ENCODE results near the gene CLEC3A. TPM values are rescaled to one million over a fixed set of nuclear protein-coding genes. Genes with fewer than 3 reads are reported as not detected.

CLEC3A gene
- polyA plus RNA-seq, 4 donors = 0.04 TPM; not detected in 3

DNA sequence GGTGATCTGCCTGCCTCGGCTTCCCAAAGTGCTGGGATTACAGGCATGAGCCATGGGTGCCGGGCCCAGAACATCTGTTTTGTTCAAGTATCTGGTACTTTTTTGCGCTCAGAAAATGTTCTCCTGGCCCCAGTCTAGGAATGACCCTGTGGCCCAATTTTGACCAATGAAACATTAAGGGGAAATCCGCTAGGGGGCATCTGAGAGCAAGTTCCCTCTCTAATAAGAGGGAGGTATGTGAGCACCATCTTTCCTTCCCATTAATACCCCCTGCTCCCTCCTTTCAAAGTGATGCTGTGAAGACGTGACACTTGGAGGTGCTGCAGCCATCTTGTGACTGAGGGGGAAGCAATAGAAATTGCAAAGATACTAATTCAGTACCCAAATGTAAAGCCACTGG is 16.5 kb upstream of the CLEC3A start:
- no peak for DNase-seq
- no peak overlapping the region for H3K27ac ChIP-seq (ENCODE audit: low read depth in 1 of 3, low read length in 2 of 3)
- H3K36me3 ChIP-seq (ENCODE audit: control insufficient read depth in 3 of 3, insufficient read depth in 2 of 3, low read depth in 1 of 3, low read length in 3 of 3) = no peaks in the 10 kb centered on the region
- no peak for FAIRE-seq
- 73 to 81% (median 75%) methylated on average over 5 of the region's 5 CpGs for WGBS, 3 donors
- peaks cover 0 to 5% (median 0%) of the 10 kb centered on the region in 3 donors for H3K4me1 ChIP-seq (ENCODE audit: control insufficient read depth in 3 of 3, insufficient read depth in 2 of 3, low read depth in 1 of 3, low read length in 2 of 3)
- H3K4me3 ChIP-seq (ENCODE audit: low read depth in 1 of 3, low read length in 3 of 3) = no peak overlapping the region
- no peaks in the 10 kb centered on the region for H3K27me3 ChIP-seq (ENCODE audit: control insufficient read depth in 3 of 3, insufficient read depth in 3 of 3, low read length in 3 of 3)
- peaks cover 0 to 2% of the 10 kb centered on the region in 2 donors for H3K9me3 ChIP-seq (ENCODE audit: control insufficient read depth in 2 of 2, insufficient read depth in 1 of 2, low read depth in 1 of 2, low read length in 1 of 2)

DNA sequence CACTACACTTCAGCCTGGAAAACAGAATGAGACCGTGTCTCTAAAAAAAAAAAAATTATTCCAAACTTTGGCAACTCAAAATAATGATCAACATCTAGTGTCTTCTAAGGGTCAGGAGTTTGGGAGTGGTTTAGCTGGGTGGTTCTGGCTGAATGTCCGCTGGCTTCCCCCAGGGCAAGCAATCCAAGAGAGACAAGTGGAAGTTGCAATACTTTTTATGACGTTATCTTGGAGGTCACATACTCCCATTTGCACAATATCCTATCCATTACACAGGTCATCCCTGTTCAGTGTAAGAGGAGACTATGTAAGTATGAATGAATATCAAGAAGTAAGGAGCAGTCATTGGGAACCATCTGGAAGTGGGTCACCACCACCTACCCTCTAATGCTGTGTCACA is 15.2 kb upstream of the CLEC3A start:
- FAIRE-seq (no peak), DNase-seq (no peak)
- Histone ChIP-seq H3K4me3 (ENCODE audit: low read depth in 1 of 3, low read length in 3 of 3) (no peak overlapping the region), H3K36me3 (ENCODE audit: control insufficient read depth in 3 of 3, insufficient read depth in 2 of 3, low read depth in 1 of 3, low read length in 3 of 3) (no peaks in the 10 kb centered on the region), H3K27ac (ENCODE audit: low read depth in 1 of 3, low read length in 2 of 3) (no peak overlapping the region), H3K4me1 (ENCODE audit: control insufficient read depth in 3 of 3, insufficient read depth in 2 of 3, low read depth in 1 of 3, low read length in 2 of 3) (peaks cover 0 to 5% (median 0%) of the 10 kb centered on the region in 3 donors), H3K27me3 (ENCODE audit: control insufficient read depth in 3 of 3, insufficient read depth in 3 of 3, low read length in 3 of 3) (no peaks in the 10 kb centered on the region), H3K9me3 (ENCODE audit: control insufficient read depth in 2 of 2, insufficient read depth in 1 of 2, low read depth in 1 of 2, low read length in 1 of 2) (peaks cover 0 to 2% of the 10 kb centered on the region in 2 donors)
- 72 to 82% (median 82%) methylated on average over 3 of the region's 3 CpGs for WGBS, 3 donors

DNA sequence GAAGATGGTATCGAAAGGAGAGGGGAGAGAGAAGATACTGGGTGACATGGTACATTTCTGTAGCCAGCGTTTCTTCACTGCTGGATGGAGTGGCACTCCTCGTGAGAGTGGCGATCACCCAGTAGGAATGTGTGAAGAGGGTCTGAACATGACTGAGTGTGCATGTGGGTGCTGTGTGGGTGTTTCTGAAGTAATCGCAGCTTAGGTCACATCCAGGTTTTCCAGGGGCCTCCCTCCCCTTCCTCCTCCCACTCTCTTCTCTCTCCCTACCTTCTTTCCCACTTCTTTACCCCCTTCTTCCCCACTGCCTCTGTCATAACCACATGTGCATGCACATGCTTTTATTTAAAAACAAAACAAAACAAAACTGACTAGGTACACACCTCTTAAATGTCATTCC is 1.8 kb downstream of the CLEC3A start:
- no peak for FAIRE-seq

DNA sequence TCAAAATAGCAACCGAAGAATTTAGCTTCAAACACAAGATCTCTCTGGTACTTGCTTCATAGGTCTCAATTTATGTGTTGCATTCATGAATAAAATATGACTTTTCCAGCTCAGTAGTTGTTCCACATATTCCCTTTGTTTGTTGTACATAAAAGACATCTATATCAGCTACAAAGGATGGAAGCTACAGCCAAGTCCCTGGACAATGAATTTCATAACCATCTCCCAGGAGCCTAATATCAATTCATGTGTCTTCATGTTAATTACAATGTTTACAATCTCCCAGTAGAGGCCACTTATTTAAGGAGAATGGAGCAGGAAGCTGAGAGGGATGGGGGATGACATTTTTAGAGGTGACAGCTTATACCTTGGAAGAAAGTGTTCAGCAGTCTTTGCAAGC is 3.3 kb downstream of the CLEC3A start:
- no peaks in the 10 kb centered on the region for H3K4me1 ChIP-seq (ENCODE audit: control insufficient read depth in 3 of 3, insufficient read depth in 2 of 3, low read depth in 1 of 3, low read length in 2 of 3)
- H3K4me3 ChIP-seq (ENCODE audit: low read depth in 1 of 3, low read length in 3 of 3) = no peak overlapping the region
- no peak overlapping the region for H3K27ac ChIP-seq (ENCODE audit: low read depth in 1 of 3, low read length in 2 of 3)
- no peaks in the 10 kb centered on the region for H3K27me3 ChIP-seq (ENCODE audit: control insufficient read depth in 3 of 3, insufficient read depth in 3 of 3, low read length in 3 of 3)
- H3K36me3 ChIP-seq (ENCODE audit: control insufficient read depth in 3 of 3, insufficient read depth in 2 of 3, low read depth in 1 of 3, low read length in 3 of 3) = no peaks in the 10 kb centered on the region
- 95 to 100% (median 96%) methylated on average over 1 of the region's 1 CpG for WGBS, 3 donors
- FAIRE-seq (no peak), DNase-seq (no peak)
- H3K9me3 ChIP-seq (ENCODE audit: control insufficient read depth in 2 of 2, insufficient read depth in 1 of 2, low read depth in 1 of 2, low read length in 1 of 2) = no peaks in the 10 kb centered on the region

More for the DNA sequence above, 1.8 kb downstream of the CLEC3A start:
- 85 to 91% (median 87%) methylated on average over 5 of the region's 5 CpGs for WGBS, 3 donors
- Histone ChIP-seq H3K4me3 (ENCODE audit: low read depth in 1 of 3, low read length in 3 of 3) (no peak overlapping the region), H3K36me3 (ENCODE audit: control insufficient read depth in 3 of 3, insufficient read depth in 2 of 3, low read depth in 1 of 3, low read length in 3 of 3) (no peaks in the 10 kb centered on the region), H3K27me3 (ENCODE audit: control insufficient read depth in 3 of 3, insufficient read depth in 3 of 3, low read length in 3 of 3) (no peaks in the 10 kb centered on the region), H3K4me1 (ENCODE audit: control insufficient read depth in 3 of 3, insufficient read depth in 2 of 3, low read depth in 1 of 3, low read length in 2 of 3) (no peaks in the 10 kb centered on the region), H3K9me3 (ENCODE audit: control insufficient read depth in 2 of 2, insufficient read depth in 1 of 2, low read depth in 1 of 2, low read length in 1 of 2) (no peaks in the 10 kb centered on the region), H3K27ac (ENCODE audit: low read depth in 1 of 3, low read length in 2 of 3) (no peak overlapping the region)
- DNase-seq = no peak

DNA sequence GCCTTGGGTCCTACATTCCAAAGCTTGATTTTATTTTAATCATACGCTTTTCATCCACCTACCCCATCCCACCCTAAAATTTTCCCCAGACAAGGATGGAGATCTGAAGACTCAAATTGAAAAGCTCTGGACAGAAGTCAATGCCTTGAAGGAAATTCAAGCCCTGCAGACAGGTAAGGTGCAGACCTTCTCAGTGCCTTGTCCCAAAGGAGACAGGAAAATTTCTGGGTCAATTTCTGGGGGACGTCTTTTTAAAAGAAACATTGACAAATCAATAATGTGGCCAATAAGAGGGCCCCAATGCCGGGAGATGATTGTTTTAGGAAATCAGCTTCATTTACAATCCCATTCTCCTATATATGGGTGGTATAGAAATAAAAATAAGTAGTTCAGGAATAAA is 5.7 kb downstream of the CLEC3A start:
- no peak for FAIRE-seq
- Histone ChIP-seq H3K4me1 (ENCODE audit: control insufficient read depth in 3 of 3, insufficient read depth in 2 of 3, low read depth in 1 of 3, low read length in 2 of 3) (no peaks in the 10 kb centered on the region), H3K4me3 (ENCODE audit: low read depth in 1 of 3, low read length in 3 of 3) (no peak overlapping the region), H3K36me3 (ENCODE audit: control insufficient read depth in 3 of 3, insufficient read depth in 2 of 3, low read depth in 1 of 3, low read length in 3 of 3) (no peaks in the 10 kb centered on the region), H3K9me3 (ENCODE audit: control insufficient read depth in 2 of 2, insufficient read depth in 1 of 2, low read depth in 1 of 2, low read length in 1 of 2) (no peaks in the 10 kb centered on the region), H3K27ac (ENCODE audit: low read depth in 1 of 3, low read length in 2 of 3) (no peak overlapping the region), H3K27me3 (ENCODE audit: control insufficient read depth in 3 of 3, insufficient read depth in 3 of 3, low read length in 3 of 3) (no peaks in the 10 kb centered on the region)
- 35 to 47% (median 45%) methylated on average over 3 of the region's 3 CpGs for WGBS, 3 donors
- no peak for DNase-seq

DNA sequence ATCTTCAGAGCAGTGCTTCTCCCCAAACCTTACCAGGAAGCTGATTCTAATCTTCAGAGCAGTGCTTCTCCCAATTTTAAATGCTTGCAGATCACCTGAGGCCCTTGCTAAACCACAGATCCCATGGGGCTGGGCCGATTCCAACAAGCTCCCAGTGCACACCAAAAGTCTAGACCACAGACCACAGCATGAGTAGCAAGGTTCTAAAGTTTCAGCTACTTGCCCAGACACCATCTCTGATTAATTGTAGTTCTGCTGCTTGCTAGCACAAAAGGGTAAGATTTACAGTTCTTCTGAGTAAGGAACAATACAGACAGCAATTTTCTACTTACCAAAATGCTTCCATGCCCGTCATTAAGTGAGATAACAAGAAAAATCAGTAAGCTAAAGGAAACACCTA is 12.2 kb downstream of the CLEC3A start:
- Histone ChIP-seq H3K27me3 (ENCODE audit: control insufficient read depth in 3 of 3, insufficient read depth in 3 of 3, low read length in 3 of 3) (no peaks in the 10 kb centered on the region), H3K4me3 (ENCODE audit: low read depth in 1 of 3, low read length in 3 of 3) (no peak overlapping the region), H3K27ac (ENCODE audit: low read depth in 1 of 3, low read length in 2 of 3) (no peak overlapping the region), H3K4me1 (ENCODE audit: control insufficient read depth in 3 of 3, insufficient read depth in 2 of 3, low read depth in 1 of 3, low read length in 2 of 3) (no peaks in the 10 kb centered on the region), H3K9me3 (ENCODE audit: control insufficient read depth in 2 of 2, insufficient read depth in 1 of 2, low read depth in 1 of 2, low read length in 1 of 2) (no peaks in the 10 kb centered on the region), H3K36me3 (ENCODE audit: control insufficient read depth in 3 of 3, insufficient read depth in 2 of 3, low read depth in 1 of 3, low read length in 3 of 3) (no peaks in the 10 kb centered on the region)
- WGBS, 3 donors = 48 to 59% (median 54%) methylated on average over 2 of the region's 2 CpGs
- no peak for FAIRE-seq
- DNase-seq = no peak

DNA sequence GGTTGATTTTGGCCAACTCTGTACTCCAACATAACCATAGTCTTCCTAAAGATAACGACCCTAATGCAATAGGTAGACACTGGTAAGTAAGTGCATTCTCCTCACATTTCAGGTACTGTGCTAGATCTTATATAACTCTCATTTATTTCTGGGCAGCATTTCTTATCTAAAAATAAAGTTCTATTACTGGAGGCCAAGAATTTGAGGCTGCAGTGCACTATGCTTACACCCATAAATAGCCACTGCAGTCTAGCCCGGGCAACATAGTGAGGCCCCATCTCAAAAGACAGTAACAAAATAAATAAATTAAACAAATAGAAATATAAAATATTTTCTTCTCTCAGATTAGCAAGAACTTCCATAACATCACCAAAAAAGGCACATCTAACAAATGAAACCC is 12.7 kb downstream of the CLEC3A start:
- H3K4me1 ChIP-seq (ENCODE audit: control insufficient read depth in 3 of 3, insufficient read depth in 2 of 3, low read depth in 1 of 3, low read length in 2 of 3) = no peaks in the 10 kb centered on the region
- H3K27ac ChIP-seq (ENCODE audit: low read depth in 1 of 3, low read length in 2 of 3) = no peak overlapping the region
- 62 to 69% (median 65%) methylated on average over 2 of the region's 2 CpGs for WGBS, 3 donors
- H3K27me3 ChIP-seq (ENCODE audit: control insufficient read depth in 3 of 3, insufficient read depth in 3 of 3, low read length in 3 of 3) = peaks cover 0 to 2% (median 0%) of the 10 kb centered on the region in 3 donors
- no peak for FAIRE-seq
- no peak for DNase-seq
- no peaks in the 10 kb centered on the region for H3K36me3 ChIP-seq (ENCODE audit: control insufficient read depth in 3 of 3, insufficient read depth in 2 of 3, low read depth in 1 of 3, low read length in 3 of 3)
- no peaks in the 10 kb centered on the region for H3K9me3 ChIP-seq (ENCODE audit: control insufficient read depth in 2 of 2, insufficient read depth in 1 of 2, low read depth in 1 of 2, low read length in 1 of 2)
- H3K4me3 ChIP-seq (ENCODE audit: low read depth in 1 of 3, low read length in 3 of 3) = no peak overlapping the region

DNA sequence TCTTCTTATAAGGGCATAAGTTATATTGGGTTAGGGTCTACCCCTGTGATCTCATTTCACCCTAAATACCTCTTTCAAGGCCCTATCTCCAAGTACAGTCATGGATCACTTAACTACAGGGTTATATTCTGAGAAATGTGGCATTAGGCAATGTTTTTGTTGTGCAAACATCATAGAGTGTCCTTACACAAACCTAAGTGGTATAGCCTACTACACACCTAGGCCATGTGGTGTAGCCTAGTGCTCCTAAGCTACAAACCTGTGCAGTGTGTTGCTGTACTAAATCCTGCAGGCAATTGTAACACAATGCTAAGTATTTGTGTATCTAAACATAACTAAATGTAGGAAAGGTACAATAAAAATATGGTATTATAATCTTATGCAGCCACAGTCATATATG is 18.0 kb downstream of the CLEC3A start:
- H3K27ac ChIP-seq (ENCODE audit: low read depth in 1 of 3, low read length in 2 of 3) = no peak overlapping the region
- H3K4me1 ChIP-seq (ENCODE audit: control insufficient read depth in 3 of 3, insufficient read depth in 2 of 3, low read depth in 1 of 3, low read length in 2 of 3) = no peaks in the 10 kb centered on the region
- H3K9me3 ChIP-seq (ENCODE audit: control insufficient read depth in 2 of 2, insufficient read depth in 1 of 2, low read depth in 1 of 2, low read length in 1 of 2) = no peaks in the 10 kb centered on the region
- FAIRE-seq (no peak), DNase-seq (no peak)
- H3K27me3 ChIP-seq (ENCODE audit: control insufficient read depth in 3 of 3, insufficient read depth in 3 of 3, low read length in 3 of 3) = peaks cover 0 to 2% (median 0%) of the 10 kb centered on the region in 3 donors
- no peaks in the 10 kb centered on the region for H3K36me3 ChIP-seq (ENCODE audit: control insufficient read depth in 3 of 3, insufficient read depth in 2 of 3, low read depth in 1 of 3, low read length in 3 of 3)
- no peak overlapping the region for H3K4me3 ChIP-seq (ENCODE audit: low read depth in 1 of 3, low read length in 3 of 3)

DNA sequence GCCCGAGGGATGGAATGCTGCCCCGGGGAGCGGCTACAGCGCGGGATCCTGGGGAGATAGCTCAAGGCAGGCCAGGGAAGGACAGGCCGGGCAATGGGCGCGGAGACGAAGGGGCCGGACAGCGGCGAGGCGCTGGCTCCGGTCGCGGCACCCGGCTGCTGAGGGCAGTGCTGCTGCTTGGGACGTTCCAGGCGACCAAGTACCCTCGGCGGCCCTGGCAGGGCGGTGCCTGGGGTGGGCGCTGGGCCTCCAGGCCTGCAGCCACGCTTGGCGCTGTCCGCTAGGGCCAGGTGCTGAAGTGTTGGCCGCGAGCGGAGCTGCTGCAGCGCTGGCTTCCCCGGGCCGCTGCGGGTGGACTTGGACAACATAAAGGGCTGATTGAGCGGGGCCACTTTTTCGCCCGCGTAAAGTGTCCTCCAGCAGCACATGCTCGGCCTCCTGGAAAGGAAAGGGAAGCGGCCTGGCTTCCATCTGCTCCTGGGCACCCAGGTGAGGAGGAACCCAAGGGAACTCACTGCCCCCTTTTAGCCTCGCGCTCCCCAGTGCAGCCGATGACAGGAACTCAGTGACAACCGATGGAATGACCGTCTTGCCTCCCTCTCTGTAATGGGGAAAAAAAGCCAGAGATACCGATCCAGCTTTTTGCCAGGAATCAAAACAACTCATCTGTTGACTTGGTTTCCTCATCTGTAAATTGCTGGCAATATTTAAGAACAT is 23.7 kb downstream of the CLEC3A start:
- Histone ChIP-seq H3K36me3 (ENCODE audit: control insufficient read depth in 3 of 3, insufficient read depth in 2 of 3, low read depth in 1 of 3, low read length in 3 of 3) (no peaks in the 10 kb centered on the region), H3K4me1 (ENCODE audit: control insufficient read depth in 3 of 3, insufficient read depth in 2 of 3, low read depth in 1 of 3, low read length in 2 of 3) (no peaks in the 10 kb centered on the region), H3K27ac (ENCODE audit: low read depth in 1 of 3, low read length in 2 of 3) (no peak overlapping the region), H3K9me3 (ENCODE audit: control insufficient read depth in 2 of 2, insufficient read depth in 1 of 2, low read depth in 1 of 2, low read length in 1 of 2) (no peaks in the 10 kb centered on the region), H3K4me3 (ENCODE audit: low read depth in 1 of 3, low read length in 3 of 3) (no peak overlapping the region), H3K27me3 (ENCODE audit: control insufficient read depth in 3 of 3, insufficient read depth in 3 of 3, low read length in 3 of 3) (peaks cover 0 to 2% (median 2%) of the 10 kb centered on the region in 3 donors)
- FAIRE-seq = no peak
- DNase-seq = peak; percentile 25 to 91
- WGBS, 3 donors = 13 to 23% (median 16%) methylated on average over 37 to 45 of the region's 45 CpGs
